Kasumi-1 (cell line): ENCODE data around the gene SLC12A3.

ENCODE experiments used
- DNase-seq, 2 experiments: peaks; one replicate each; lab custom pipeline; 2025; lab: John Stamatoyannopoulos, UW

SLC12A3 gene

GRCh38 chr16:56864960-56865359 lies at the start of gene SLC12A3:
Gene SLC12A3, plus strand, starts transcription at chr16:56865207. Its CDS starts 29 bp downstream, at chr16:56865236.
- DNase-seq: no peak

GRCh38 chr16:56815721-56816120 lies 49.3 kb upstream of the SLC12A3 start:
- DNase-seq: no peak

GRCh38 chr16:56817056-56817455 lies 48.0 kb upstream of the SLC12A3 start:
- no peak for DNase-seq

GRCh38 chr16:56817938-56818337 lies 47.1 kb upstream of the SLC12A3 start:
- DNase-seq: no peak

- DNase-seq: no peak
Measured at GRCh38 chr16:56823081-56823733, 41.8 kb upstream of the SLC12A3 start.

- no peak for DNase-seq
Measured at GRCh38 chr16:56824331-56824730, 40.7 kb upstream of the SLC12A3 start.

- no peak for DNase-seq
Measured at GRCh38 chr16:56824804-56825203, 40.2 kb upstream of the SLC12A3 start.

- no peak for DNase-seq
Measured at GRCh38 chr16:56825826-56826225, 39.2 kb upstream of the SLC12A3 start.

- DNase-seq: no peak
Measured at GRCh38 chr16:56828647-56829046, 36.4 kb upstream of the SLC12A3 start.

- no peak for DNase-seq
Measured at GRCh38 chr16:56830669-56831068, 34.3 kb upstream of the SLC12A3 start.

- no peak for DNase-seq
Measured at GRCh38 chr16:56832768-56833167, 32.2 kb upstream of the SLC12A3 start.

GRCh38 chr16:56833243-56833970 lies 31.6 kb upstream of the SLC12A3 start:
- no peak for DNase-seq

GRCh38 chr16:56835320-56835719 lies 29.7 kb upstream of the SLC12A3 start:
- no peak for DNase-seq

GRCh38 chr16:56836410-56837230 lies 28.4 kb upstream of the SLC12A3 start:
- DNase-seq: no peak

GRCh38 chr16:56838622-56839337 lies 26.2 kb upstream of the SLC12A3 start:
- DNase-seq: no peak

GRCh38 chr16:56841233-56841632 lies 23.8 kb upstream of the SLC12A3 start:
- DNase-seq: no peak

GRCh38 chr16:56841659-56842058 lies 23.3 kb upstream of the SLC12A3 start:
- DNase-seq: no peak

GRCh38 chr16:56842133-56842532 lies 22.9 kb upstream of the SLC12A3 start:
- DNase-seq: no peak

- DNase-seq: no peak
Measured at GRCh38 chr16:56844056-56844455, 21.0 kb upstream of the SLC12A3 start.

- no peak for DNase-seq
Measured at GRCh38 chr16:56847173-56847910, 17.7 kb upstream of the SLC12A3 start.
